Upper lobe of left lung (tissue), 4 donors: Measurements from ENCODE around the gene RABEP1.

Source experiments
- CTCF ChIP-seq, 6 experiments: fragments of 450-650 bp in 4 of 6; fragments of 200-600 bp in 2 of 6; sonication (generic) in 2 of 6; IDR thresholded peaks; one replicate each; pipeline ENCODE4 v1.5.1; 2016 to 2019; ENCODE audit warnings: antibody characterized with exemption in 6 of 6
- POLR2AphosphoS5 ChIP-seq, 2 donors: sonication (generic); formaldehyde crosslinking; IDR thresholded peaks; one replicate each; pipeline ENCODE4 v1.5.1; 2017; ENCODE audit warnings: antibody characterized with exemption in 2 of 2

GRCh38 chr17:5297245-5297644 is 15.2 kb downstream of the RABEP1 start:
- TF ChIP-seq CTCF (IDR thresholded peaks at IDR 0.05), result no peak
- no peak for TF ChIP-seq POLR2AphosphoS5 (IDR thresholded peaks at IDR 0.05)
